Astrocyte (in vitro differentiated cells and primary cell): Measurements from ENCODE around the gene SPSB3. TPM values are rescaled to one million over a fixed set of nuclear protein-coding genes. Genes with fewer than 3 reads are reported as not detected.

Source experiments
- DNase-seq: peaks from one replicate; pipeline ENCODE4 v3.0.0-alpha.2; 2010; ENCODE audit warnings: low read depth
- FAIRE-seq: peaks from 2 replicates; lab custom pipeline; 2011; peaks lifted over from hg19 to GRCh38; lab: Jason Lieb, UNC
- H2AFZ ChIP-seq: 2 replicates; pipeline ENCODE4 v1.6.0; 2012; ENCODE audit warnings: low read depth, low read length, inconsistent platforms
- H3K27ac ChIP-seq: 2 replicates; pipeline ENCODE4 v1.5.1; 2011; ENCODE audit warnings: low read depth, low read length, inconsistent platforms
- H3K27me3 ChIP-seq: 2 replicates; pipeline ENCODE4 v1.6.0; 2011; ENCODE audit warnings: low read length, inconsistent platforms; ENCODE audit not compliant: insufficient read depth
- H3K36me3 ChIP-seq: 2 replicates; pipeline ENCODE4 v1.5.1; 2011; ENCODE audit warnings: low read length, inconsistent platforms; ENCODE audit not compliant: insufficient read depth
- H3K4me1 ChIP-seq: 2 replicates; pipeline ENCODE4 v1.5.1; 2011; ENCODE audit warnings: low read length, inconsistent platforms; ENCODE audit not compliant: insufficient read depth
- H3K4me2 ChIP-seq: 2 replicates; pipeline ENCODE4 v1.6.0; 2012; ENCODE audit warnings: low read length, inconsistent platforms
- H3K4me3 ChIP-seq: 2 replicates; pipeline ENCODE4 v1.5.1; 2011; ENCODE audit warnings: low read depth, mild to moderate bottlenecking, low read length, inconsistent platforms; ENCODE audit not compliant: insufficient read depth
- H3K79me2 ChIP-seq: 2 replicates; pipeline ENCODE4 v1.6.0; 2012; ENCODE audit warnings: mild to moderate bottlenecking, low read length, inconsistent platforms; ENCODE audit not compliant: insufficient read depth
- H3K9ac ChIP-seq: 2 replicates; pipeline ENCODE4 v1.6.0; 2012; ENCODE audit warnings: mild to moderate bottlenecking, low read length, inconsistent platforms
- H3K9me3 ChIP-seq: 2 replicates; pipeline ENCODE4 v1.5.1; 2012; ENCODE audit warnings: low read depth, mild to moderate bottlenecking, low read length, inconsistent platforms; ENCODE audit not compliant: insufficient read depth
- H4K20me1 ChIP-seq: 2 replicates; pipeline ENCODE4 v1.6.0; 2012; ENCODE audit warnings: low read length, inconsistent platforms; ENCODE audit not compliant: insufficient read depth
- H3K27ac Mint-ChIP-seq: one replicate; pipeline ENCODE4 v1.8.0; 2021; ENCODE audit warnings: mild to moderate bottlenecking, mixed read lengths; ENCODE audit not compliant: unreplicated experiment
- H3K27me3 Mint-ChIP-seq: one replicate; pipeline ENCODE4 v1.8.0; 2021; ENCODE audit warnings: low read depth, mixed read lengths; ENCODE audit not compliant: unreplicated experiment
- H3K36me3 Mint-ChIP-seq: one replicate; pipeline ENCODE4 v1.8.0; 2021; ENCODE audit warnings: low read depth, mixed read lengths; ENCODE audit not compliant: unreplicated experiment
- H3K4me1 Mint-ChIP-seq: one replicate; pipeline ENCODE4 v1.8.0; 2021; ENCODE audit warnings: low read depth, mixed read lengths; ENCODE audit not compliant: unreplicated experiment
- H3K4me3 Mint-ChIP-seq: one replicate; pipeline ENCODE4 v1.8.0; 2021; ENCODE audit warnings: mild to moderate bottlenecking, moderate library complexity, mixed read lengths; ENCODE audit not compliant: unreplicated experiment
- H3K9me3 Mint-ChIP-seq: one replicate; pipeline ENCODE4 v1.8.0; 2021; ENCODE audit warnings: mild to moderate bottlenecking, mixed read lengths; ENCODE audit not compliant: unreplicated experiment
- CTCF ChIP-seq: IDR thresholded peaks from 2 replicates; pipeline ENCODE4 v1.5.1; 2011; ENCODE audit warnings: low read depth, mild to moderate bottlenecking, inconsistent platforms, low read length, moderate library complexity; ENCODE audit not compliant: insufficient read depth
- EZH2 ChIP-seq: IDR thresholded peaks from 2 replicates; pipeline ENCODE4 v1.6.1; 2012; ENCODE audit warnings: mild to moderate bottlenecking, low read length, inconsistent platforms; ENCODE audit not compliant: insufficient read depth
- total RNA-seq: library from RNA; stranded (reverse); gene quantifications from 2 replicates; pipeline ENCODE4 v1.2.1, GENCODE V29; 2021

SPSB3 gene
- total RNA-seq, 1 donor from 2014 or later, result 23.3 TPM

GRCh38 chr16:1810106-1810505, 27.7 kb upstream of the SPSB3 start:
- Histone ChIP-seq H3K4me2 (no peak overlapping the region), H3K27ac (no peak overlapping the region), H3K4me3 (no peak overlapping the region), H4K20me1 (peaks cover 3% of the 10 kb centered on the region), H3K9me3 (no peaks in the 10 kb centered on the region), H3K27me3 (no peaks in the 10 kb centered on the region), H2AFZ (no peak overlapping the region), H3K79me2 (no peaks in the 10 kb centered on the region), H3K9ac (no peak overlapping the region), H3K36me3 (no peaks in the 10 kb centered on the region), H3K4me1 (peaks cover 3% of the 10 kb centered on the region)
- H3K27ac Mint-ChIP-seq, result no peak overlapping the region
- no peak overlapping the region for H3K4me3 Mint-ChIP-seq
- H3K27me3 Mint-ChIP-seq, result no peaks in the 10 kb centered on the region
- no peak for TF ChIP-seq CTCF
- no peak for TF ChIP-seq EZH2
- no peaks in the 10 kb centered on the region for H3K4me1 Mint-ChIP-seq
- DNase-seq, result no peak
- peaks cover 6% of the 10 kb centered on the region for H3K9me3 Mint-ChIP-seq
- peaks cover 25% of the 10 kb centered on the region for H3K36me3 Mint-ChIP-seq
- FAIRE-seq, result no peak

- TF ChIP-seq EZH2, result no peak
- no peak for TF ChIP-seq CTCF
- H3K9me3 Mint-ChIP-seq, result peaks cover 6% of the 10 kb centered on the region
- Histone ChIP-seq H3K9ac (no peak overlapping the region), H3K4me3 (no peak overlapping the region), H3K4me1 (peaks cover 3% of the 10 kb centered on the region), H3K4me2 (no peak overlapping the region), H3K9me3 (no peaks in the 10 kb centered on the region), H3K36me3 (no peaks in the 10 kb centered on the region), H3K27ac (no peak overlapping the region), H2AFZ (no peak overlapping the region), H4K20me1 (peaks cover 3% of the 10 kb centered on the region), H3K27me3 (no peaks in the 10 kb centered on the region), H3K79me2 (no peaks in the 10 kb centered on the region)
- no peaks in the 10 kb centered on the region for H3K4me1 Mint-ChIP-seq
- no peak overlapping the region for H3K27ac Mint-ChIP-seq
- no peak overlapping the region for H3K4me3 Mint-ChIP-seq
- FAIRE-seq (no peak), DNase-seq (no peak)
- H3K27me3 Mint-ChIP-seq, result no peaks in the 10 kb centered on the region
- peaks cover 25% of the 10 kb centered on the region for H3K36me3 Mint-ChIP-seq
Measured at GRCh38 chr16:1809281-1809801, 27.0 kb upstream of the SPSB3 start.

GRCh38 chr16:1808691-1809090, 26.3 kb upstream of the SPSB3 start:
- no peaks in the 10 kb centered on the region for H3K27me3 ChIP-seq
- DNase-seq, result no peak

More at GRCh38 chr16:1808691-1809090, 26.3 kb upstream of the SPSB3 start:
- Mint-ChIP-seq H3K27me3 (no peaks in the 10 kb centered on the region), H3K9me3 (peaks cover 8% of the 10 kb centered on the region), H3K36me3 (peaks cover 30% of the 10 kb centered on the region), H3K4me3 (no peak overlapping the region), H3K4me1 (no peaks in the 10 kb centered on the region), H3K27ac (no peak overlapping the region)
- Histone ChIP-seq H3K4me2 (no peak overlapping the region), H3K79me2 (no peaks in the 10 kb centered on the region), H3K9me3 (no peaks in the 10 kb centered on the region), H3K4me1 (peaks cover 3% of the 10 kb centered on the region), H3K36me3 (no peaks in the 10 kb centered on the region), H3K27ac (no peak overlapping the region), H4K20me1 (peaks cover 3% of the 10 kb centered on the region), H2AFZ (no peak overlapping the region), H3K9ac (no peak overlapping the region), H3K4me3 (no peak overlapping the region)
- no peak for FAIRE-seq
- TF ChIP-seq EZH2 (no peak), CTCF (no peak)
